Osteocyte (in vitro differentiated cells): Measurements from ENCODE around the gene IFI35. TPM values are rescaled to one million over a fixed set of nuclear protein-coding genes. Genes with fewer than 3 reads are reported as not detected.
"Not testable (repeated sequence)": the region's sequence is repeated elsewhere in the genome, so short reads cannot be mapped to it uniquely, and the experiment has no call there.

Experiments used
- DNase-seq: peaks from one replicate; pipeline ENCODE4 v3.0.0; 2021; ENCODE audit warnings: mixed read lengths; ENCODE audit not compliant: unreplicated experiment; ENCODE audit errors: extremely low spot score
- H3K27ac Mint-ChIP-seq: one replicate; pipeline ENCODE4 v1.8.0; 2021; ENCODE audit warnings: mild to moderate bottlenecking, mixed read lengths; ENCODE audit not compliant: unreplicated experiment
- H3K27me3 Mint-ChIP-seq: one replicate; pipeline ENCODE4 v1.8.0; 2021; ENCODE audit warnings: mixed read lengths; ENCODE audit not compliant: unreplicated experiment
- H3K36me3 Mint-ChIP-seq: one replicate; pipeline ENCODE4 v1.8.0; 2021; ENCODE audit warnings: mixed read lengths; ENCODE audit not compliant: unreplicated experiment
- H3K4me1 Mint-ChIP-seq: one replicate; pipeline ENCODE4 v1.8.0; 2021; ENCODE audit warnings: mixed read lengths; ENCODE audit not compliant: unreplicated experiment
- H3K4me3 Mint-ChIP-seq: one replicate; pipeline ENCODE4 v1.8.0; 2021; ENCODE audit warnings: mild to moderate bottlenecking, moderate library complexity, mixed read lengths; ENCODE audit not compliant: unreplicated experiment
- H3K9me3 Mint-ChIP-seq: one replicate; pipeline ENCODE4 v1.8.0; 2021; ENCODE audit warnings: mixed read lengths; ENCODE audit not compliant: unreplicated experiment
- total RNA-seq: library from RNA; stranded (reverse); gene quantifications from 2 replicates; pipeline ENCODE4 v1.2.1, GENCODE V29; 2021
- TF ChIP-seq, protein P1 (sequence below): fragments of 200-600 bp; sonication (generic); IDR thresholded peaks from 2 replicates; pipeline ENCODE4 v1.5.0; 2021; ENCODE audit warnings: antibody characterized with exemption, mild to moderate bottlenecking, moderate library complexity

IFI35 gene
- total RNA-seq, 1 donor from 2014 or later: 34.4 TPM

DNA sequence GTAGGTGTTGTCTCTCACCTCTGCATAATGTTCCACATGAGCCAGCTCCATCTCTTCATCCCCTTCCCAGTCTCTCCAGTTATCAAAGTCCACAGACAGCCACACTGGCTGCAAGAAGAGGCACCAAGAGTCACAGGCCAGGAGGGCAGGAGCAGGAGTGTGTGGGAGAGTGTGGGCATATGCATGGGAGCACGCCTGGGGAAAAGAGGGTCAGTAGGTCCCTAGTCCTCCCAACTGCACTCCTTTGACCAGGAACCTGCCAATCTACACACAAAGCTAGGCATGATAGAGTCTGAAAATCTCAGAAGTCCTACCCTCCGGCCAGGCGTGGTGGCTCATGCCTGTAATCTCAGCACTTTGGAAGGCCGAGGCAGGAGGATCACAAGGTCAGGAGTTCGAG, 35.0 kb upstream of the IFI35 start:
- H3K36me3 Mint-ChIP-seq: no peaks in the 10 kb centered on the region
- H3K27ac Mint-ChIP-seq: no peak overlapping the region

DNA sequence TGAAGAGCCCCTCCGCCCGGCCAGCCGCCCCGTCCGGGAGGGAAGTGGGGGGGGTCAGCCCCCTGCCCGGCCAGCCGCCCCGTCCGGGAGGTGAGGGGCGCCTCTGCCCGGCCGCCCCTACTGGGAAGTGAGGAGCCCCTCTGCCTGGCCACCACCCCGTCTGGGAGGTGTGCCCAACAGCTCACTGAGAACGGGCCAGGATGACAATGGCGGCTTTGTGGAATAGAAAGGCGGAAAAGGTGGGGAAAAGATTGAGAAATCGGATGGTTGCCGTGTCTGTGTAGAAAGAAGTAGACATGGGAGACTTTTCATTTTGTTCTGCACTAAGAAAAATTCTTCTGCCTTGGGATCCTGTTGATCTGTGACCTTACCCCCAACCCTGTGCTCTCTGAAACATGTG, 33.3 kb upstream of the IFI35 start:
- H3K36me3 Mint-ChIP-seq, H3K4me1 Mint-ChIP-seq, H3K9me3 Mint-ChIP-seq, H3K27me3 Mint-ChIP-seq, H3K4me3 Mint-ChIP-seq, H3K27ac Mint-ChIP-seq, DNase-seq: not testable (repeated sequence)

More for the DNA sequence above, 35.0 kb upstream of the IFI35 start:
- no peaks in the 10 kb centered on the region for H3K27me3 Mint-ChIP-seq
- DNase-seq: no peak
- no peaks in the 10 kb centered on the region for H3K9me3 Mint-ChIP-seq
- peaks cover 3% of the 10 kb centered on the region for H3K4me1 Mint-ChIP-seq
- TF ChIP-seq, protein P1, sequence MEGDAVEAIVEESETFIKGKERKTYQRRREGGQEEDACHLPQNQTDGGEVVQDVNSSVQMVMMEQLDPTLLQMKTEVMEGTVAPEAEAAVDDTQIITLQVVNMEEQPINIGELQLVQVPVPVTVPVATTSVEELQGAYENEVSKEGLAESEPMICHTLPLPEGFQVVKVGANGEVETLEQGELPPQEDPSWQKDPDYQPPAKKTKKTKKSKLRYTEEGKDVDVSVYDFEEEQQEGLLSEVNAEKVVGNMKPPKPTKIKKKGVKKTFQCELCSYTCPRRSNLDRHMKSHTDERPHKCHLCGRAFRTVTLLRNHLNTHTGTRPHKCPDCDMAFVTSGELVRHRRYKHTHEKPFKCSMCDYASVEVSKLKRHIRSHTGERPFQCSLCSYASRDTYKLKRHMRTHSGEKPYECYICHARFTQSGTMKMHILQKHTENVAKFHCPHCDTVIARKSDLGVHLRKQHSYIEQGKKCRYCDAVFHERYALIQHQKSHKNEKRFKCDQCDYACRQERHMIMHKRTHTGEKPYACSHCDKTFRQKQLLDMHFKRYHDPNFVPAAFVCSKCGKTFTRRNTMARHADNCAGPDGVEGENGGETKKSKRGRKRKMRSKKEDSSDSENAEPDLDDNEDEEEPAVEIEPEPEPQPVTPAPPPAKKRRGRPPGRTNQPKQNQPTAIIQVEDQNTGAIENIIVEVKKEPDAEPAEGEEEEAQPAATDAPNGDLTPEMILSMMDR: no peak
- no peak overlapping the region for H3K4me3 Mint-ChIP-seq

DNA sequence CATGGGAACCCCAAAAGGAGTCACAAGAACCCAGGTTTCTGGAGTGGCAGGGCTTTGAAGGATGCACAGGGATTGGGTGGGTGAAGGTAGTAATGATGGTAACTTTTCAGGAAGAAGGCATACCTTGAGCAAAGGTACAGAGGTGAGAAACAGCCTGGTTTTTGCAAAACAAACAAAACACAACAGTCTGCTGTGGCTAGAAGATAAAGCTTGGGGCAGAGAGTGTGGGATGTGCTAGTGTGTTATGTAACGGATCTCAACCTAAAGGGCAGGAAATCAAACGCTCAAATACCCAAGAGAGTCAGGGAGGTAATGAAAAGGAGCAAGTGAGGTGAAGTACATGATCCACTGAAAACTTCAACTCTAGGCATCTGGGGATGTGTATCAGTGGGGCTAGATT, 31.3 kb upstream of the IFI35 start:
- Mint-ChIP-seq H3K4me3 (no peak overlapping the region), H3K36me3 (no peaks in the 10 kb centered on the region), H3K27ac (no peak overlapping the region), H3K9me3 (no peaks in the 10 kb centered on the region), H3K4me1 (peaks cover 16% of the 10 kb centered on the region), H3K27me3 (no peaks in the 10 kb centered on the region)
- TF ChIP-seq, protein P1: no peak
- no peak for DNase-seq

DNA sequence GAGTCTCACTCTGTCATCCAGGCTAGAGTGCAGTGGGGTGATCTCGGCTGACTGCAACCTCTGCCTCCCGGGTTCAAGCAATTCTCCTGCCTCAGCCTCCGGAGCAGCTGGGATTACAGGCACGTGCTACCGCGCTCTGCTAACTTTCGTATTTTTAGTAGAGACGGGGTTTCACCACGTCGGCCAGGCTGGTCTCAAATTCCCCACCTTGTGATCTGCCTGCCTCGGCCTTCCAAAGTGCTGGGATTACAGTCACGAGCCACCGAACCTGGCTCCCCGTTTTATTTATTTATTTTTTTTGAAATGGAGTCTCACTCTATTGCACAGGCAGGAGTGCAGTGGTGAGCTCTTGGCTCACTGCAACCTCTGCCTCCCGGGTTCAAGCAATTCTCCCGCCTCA, 30.9 kb upstream of the IFI35 start:
- peaks cover 18% of the 10 kb centered on the region for H3K4me1 Mint-ChIP-seq
- not testable (repeated sequence) for H3K9me3 Mint-ChIP-seq, H3K4me3 Mint-ChIP-seq, H3K27ac Mint-ChIP-seq, H3K27me3 Mint-ChIP-seq, DNase-seq, H3K36me3 Mint-ChIP-seq

DNA sequence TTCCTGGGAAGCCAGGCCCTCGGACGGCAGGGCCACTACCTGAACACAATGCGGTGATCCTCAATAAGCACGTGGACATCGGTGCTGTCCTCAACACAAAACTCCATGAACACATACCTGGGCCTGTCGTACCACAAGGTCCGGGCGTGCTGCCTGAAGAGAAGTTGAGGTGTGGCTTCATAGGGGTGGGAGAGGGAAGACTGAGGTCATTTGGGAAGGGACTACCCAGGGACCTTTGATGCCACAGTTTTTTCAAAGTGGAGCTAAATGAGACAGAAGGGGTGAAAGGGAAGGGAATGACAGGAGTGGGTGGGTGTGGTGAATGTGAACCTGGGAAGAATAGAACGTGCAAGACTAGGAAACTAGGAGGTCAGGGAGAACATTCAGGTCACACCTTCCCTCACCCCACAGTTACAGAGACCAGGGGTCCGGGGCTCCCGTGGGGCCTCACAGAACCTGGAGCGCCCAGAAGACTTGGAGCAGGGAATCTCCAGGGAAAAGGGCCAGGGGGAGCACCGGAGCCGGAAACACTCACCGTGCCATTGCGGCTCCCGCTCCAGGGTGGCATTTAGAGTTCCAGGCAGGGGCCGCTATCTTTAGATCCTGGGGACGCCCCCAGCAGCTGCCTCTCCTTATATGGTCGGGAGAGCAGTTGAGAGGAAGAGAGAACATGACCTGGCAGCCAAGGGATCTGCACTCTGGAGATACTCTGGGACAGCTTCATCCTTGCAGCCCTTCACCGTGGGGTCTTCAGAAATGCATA, 26.9 kb upstream of the IFI35 start, which contains the start of gene PTGES3L:
Gene PTGES3L, minus strand, starts transcription at position 570 of the 763 bp plus-strand sequence. Its CDS starts 27 bp downstream, at position 543.
- peak within 1 kb of the TSS; percentile 89 for H3K27ac Mint-ChIP-seq
- H3K4me1 Mint-ChIP-seq: peaks cover 32% of the 10 kb centered on the region
- H3K4me3 Mint-ChIP-seq: peak within 1 kb of the TSS; percentile 99
- DNase-seq: no peak
- H3K27me3 Mint-ChIP-seq: no peaks in the 10 kb centered on the region
- TF ChIP-seq, protein P1: no peak
- peaks cover 4% of the 10 kb centered on the region for H3K36me3 Mint-ChIP-seq
- no peaks in the 10 kb centered on the region for H3K9me3 Mint-ChIP-seq

DNA sequence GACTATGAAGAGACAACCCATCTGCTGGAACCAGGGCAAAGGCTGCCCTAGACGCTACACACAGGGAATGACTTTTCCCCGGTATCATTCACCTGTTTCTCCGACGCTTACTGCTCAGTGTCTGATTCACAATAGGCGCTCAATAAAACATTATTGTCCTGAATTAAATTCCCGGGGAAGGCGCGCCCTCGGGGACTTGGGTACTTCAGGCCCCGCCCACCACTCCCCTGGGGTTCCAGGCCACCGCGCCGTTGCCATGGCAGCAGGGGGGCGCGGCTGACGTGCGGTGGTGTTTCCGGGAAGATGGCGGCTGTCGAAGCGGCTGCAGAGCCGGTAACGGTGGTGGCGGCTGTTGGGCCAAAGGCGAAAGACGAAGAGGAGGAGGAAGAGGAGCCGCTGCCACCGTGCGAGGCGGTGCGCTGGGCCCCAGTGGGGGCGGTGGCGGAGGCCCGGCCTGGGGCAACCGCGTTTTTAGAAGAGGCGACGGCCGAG, 26.3 kb upstream of the IFI35 start, which contains the start of gene RUNDC1:
Gene RUNDC1, plus strand, starts transcription at position 292 of the 492 bp plus-strand sequence. Its CDS starts 12 bp downstream, at position 304.
- H3K9me3 Mint-ChIP-seq: no peaks in the 10 kb centered on the region
- H3K4me1 Mint-ChIP-seq: peaks cover 32% of the 10 kb centered on the region
- H3K27me3 Mint-ChIP-seq: no peaks in the 10 kb centered on the region
- H3K27ac Mint-ChIP-seq: peak within 1 kb of the TSS; percentile 89
- TF ChIP-seq, protein P1: no peak
- H3K36me3 Mint-ChIP-seq: peaks cover 5% of the 10 kb centered on the region
- H3K4me3 Mint-ChIP-seq: peak within 1 kb of the TSS; percentile 99
- peak; percentile 96 for DNase-seq
